Measurements from ENCODE around the gene SNX14.

The SNX14 gene

GRCh38 chr6:85461798-85462170, 131.9 kb downstream of the SNX14 start:
- no peak for DNase-seq

- no peak for DNase-seq
These were observed 132.5 kb downstream of the SNX14 start for GRCh38 chr6:85460921-85461797.

- DNase-seq: no peak
These were observed 133.3 kb downstream of the SNX14 start for GRCh38 chr6:85460154-85460920.

GRCh38 chr6:85459224-85459901, 134.3 kb downstream of the SNX14 start:
- DNase-seq: no peak

- DNase-seq: no peak
These were observed 134.9 kb downstream of the SNX14 start for GRCh38 chr6:85458782-85459181.

- DNase-seq: no peak
These were observed 135.5 kb downstream of the SNX14 start for GRCh38 chr6:85458184-85458583.

- DNase-seq: no peak
These were observed 136.9 kb downstream of the SNX14 start for GRCh38 chr6:85456782-85457181.

Data from NCI-H2107 (cell line).